Glutamatergic neuron (in vitro differentiated cells): ENCODE measurements around the gene FADS6. TPM values are rescaled to one million over a fixed set of nuclear protein-coding genes. Genes with fewer than 3 reads are reported as not detected.

Source experiments
- DNase-seq: peaks from one replicate; pipeline ENCODE4 v3.0.0; 2022
- H3K27ac Mint-ChIP-seq: one replicate; pipeline ENCODE4 v1.8.0; 2020; ENCODE audit warnings: mild to moderate bottlenecking, mixed read lengths, inconsistent platforms; ENCODE audit not compliant: unreplicated experiment
- H3K27me3 Mint-ChIP-seq: one replicate; pipeline ENCODE4 v1.8.0; 2020; ENCODE audit warnings: mild to moderate bottlenecking, moderate library complexity, mixed read lengths, inconsistent platforms; ENCODE audit not compliant: unreplicated experiment
- H3K36me3 Mint-ChIP-seq: one replicate; pipeline ENCODE4 v1.8.0; 2020; ENCODE audit warnings: mild to moderate bottlenecking, mixed read lengths, inconsistent platforms; ENCODE audit not compliant: unreplicated experiment
- H3K4me1 Mint-ChIP-seq: one replicate; pipeline ENCODE4 v1.8.0; 2020; ENCODE audit warnings: mild to moderate bottlenecking, low read depth, mixed read lengths, inconsistent platforms; ENCODE audit not compliant: unreplicated experiment
- H3K4me3 Mint-ChIP-seq: one replicate; pipeline ENCODE4 v1.8.0; 2020; ENCODE audit warnings: mild to moderate bottlenecking, mixed read lengths, inconsistent platforms; ENCODE audit not compliant: unreplicated experiment
- H3K9me3 Mint-ChIP-seq: one replicate; pipeline ENCODE4 v1.8.0; 2020; ENCODE audit warnings: mild to moderate bottlenecking, moderate library complexity, mixed read lengths, inconsistent platforms; ENCODE audit not compliant: unreplicated experiment
- CTCF ChIP-seq: fragments of 200-600 bp; sonication (generic); IDR thresholded peaks from one replicate; pipeline ENCODE4 v1.5.0; 2021; ENCODE audit not compliant: partially characterized antibody, unreplicated experiment
- total RNA-seq: library from RNA; stranded (reverse); fragmentation: NEBNext Ultra II Directional; extraction: Animal tissue kit (Norgen Biotek cat#: 25700); gene quantifications from one replicate; pipeline ENCODE4 v1.2.1, GENCODE V29; 2021; ENCODE audit not compliant: unreplicated experiment

Gene FADS6
- total RNA-seq, 1 donor from 2014 or later = not detected

DNA sequence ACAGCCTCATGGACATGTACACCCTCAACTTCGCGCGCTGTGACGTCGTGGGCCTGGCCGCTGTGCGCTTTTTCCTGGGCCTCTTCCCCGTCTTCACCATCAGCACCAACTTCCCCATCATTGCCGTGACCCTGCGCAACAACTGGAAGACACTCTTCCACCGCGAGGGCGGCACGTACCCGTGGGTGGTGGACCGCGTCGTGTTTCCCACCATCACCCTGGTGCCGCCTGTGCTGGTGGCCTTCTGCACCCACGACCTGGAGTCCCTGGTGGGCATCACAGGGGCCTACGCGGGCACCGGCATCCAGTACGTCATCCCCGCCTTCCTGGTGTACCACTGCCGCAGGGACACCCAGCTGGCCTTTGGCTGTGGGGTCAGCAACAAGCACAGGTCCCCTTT lies 57.2 kb downstream of the FADS6 start:
- H3K9me3 Mint-ChIP-seq = peaks cover 4% of the 10 kb centered on the region
- H3K36me3 Mint-ChIP-seq = peaks cover 14% of the 10 kb centered on the region
- no peak overlapping the region for H3K27ac Mint-ChIP-seq
- DNase-seq = no peak
- H3K4me3 Mint-ChIP-seq = no peak overlapping the region
- H3K27me3 Mint-ChIP-seq = peaks cover 11% of the 10 kb centered on the region
- no peak for TF ChIP-seq CTCF
- peaks cover 17% of the 10 kb centered on the region for H3K4me1 Mint-ChIP-seq

- H3K27ac Mint-ChIP-seq = no peak overlapping the region
- TF ChIP-seq CTCF = no peak
- peaks cover 7% of the 10 kb centered on the region for H3K4me1 Mint-ChIP-seq
- DNase-seq = peak; percentile 45
- peak overlapping the region; percentile 42 for H3K4me3 Mint-ChIP-seq
- peaks cover 14% of the 10 kb centered on the region for H3K36me3 Mint-ChIP-seq
- peaks cover 4% of the 10 kb centered on the region for H3K9me3 Mint-ChIP-seq
- peaks cover 12% of the 10 kb centered on the region for H3K27me3 Mint-ChIP-seq
Measured at GRCh38 chr17:74833501-74834377, 59.7 kb downstream of the FADS6 start.

- Mint-ChIP-seq H3K27me3 (peaks cover 12% of the 10 kb centered on the region), H3K9me3 (peaks cover 4% of the 10 kb centered on the region), H3K4me1 (peaks cover 7% of the 10 kb centered on the region), H3K4me3 (no peak overlapping the region), H3K27ac (no peak overlapping the region), H3K36me3 (peaks cover 11% of the 10 kb centered on the region)
- no peak for DNase-seq
- no peak for TF ChIP-seq CTCF
Measured at GRCh38 chr17:74832421-74832820, 61.0 kb downstream of the FADS6 start.

GRCh38 chr17:74831444-74832146 lies 61.8 kb downstream of the FADS6 start:
- DNase-seq = no peak
- TF ChIP-seq CTCF = no peak
- peaks cover 6% of the 10 kb centered on the region for H3K9me3 Mint-ChIP-seq
- peaks cover 12% of the 10 kb centered on the region for H3K27me3 Mint-ChIP-seq
- H3K4me1 Mint-ChIP-seq = peaks cover 7% of the 10 kb centered on the region
- H3K4me3 Mint-ChIP-seq = no peak overlapping the region
- H3K27ac Mint-ChIP-seq = no peak overlapping the region
- peaks cover 7% of the 10 kb centered on the region for H3K36me3 Mint-ChIP-seq

GRCh38 chr17:74830861-74831260 lies 62.6 kb downstream of the FADS6 start:
- no peak for DNase-seq
- Mint-ChIP-seq H3K27me3 (peaks cover 10% of the 10 kb centered on the region), H3K36me3 (no peaks in the 10 kb centered on the region), H3K4me3 (no peak overlapping the region), H3K4me1 (peaks cover 7% of the 10 kb centered on the region), H3K9me3 (peaks cover 4% of the 10 kb centered on the region), H3K27ac (no peak overlapping the region)
- TF ChIP-seq CTCF = no peak
